Neural cell (in vitro differentiated cells): ENCODE data around the gene NUP62.
A peak's percentile ranks its signal among the peaks of the same experiment; 100 is the strongest.

Experiments
- CTCF ChIP-seq: fragments of 450-650 bp; IDR thresholded peaks from 2 replicates; pipeline ENCODE4 v1.5.1; 2014; ENCODE audit warnings: antibody characterized with exemption, mild to moderate bottlenecking, moderate library complexity; ENCODE audit not compliant: poor library complexity, severe bottlenecking
- MXI1 ChIP-seq: fragments of 450-650 bp; conservative IDR thresholded peaks from 2 replicates; pipeline ENCODE4 v1.6.1; 2014; ENCODE audit warnings: antibody characterized with exemption, mild to moderate bottlenecking; ENCODE audit not compliant: poor library complexity, severe bottlenecking
- RAD21 ChIP-seq: fragments of 450-650 bp; conservative IDR thresholded peaks from 2 replicates; pipeline ENCODE4 v1.6.1; 2014; ENCODE audit warnings: antibody characterized with exemption, mild to moderate bottlenecking, moderate library complexity
- SMC3 ChIP-seq: fragments of 450-650 bp; conservative IDR thresholded peaks from 2 replicates; pipeline ENCODE4 v1.6.1; 2014; ENCODE audit warnings: antibody characterized with exemption, mild to moderate bottlenecking, moderate library complexity; ENCODE audit not compliant: poor library complexity

GRCh38 chr19:49889687-49890348 lies 39.5 kb downstream of the NUP62 start:
- TF ChIP-seq CTCF (peak; percentile 67), MXI1 (peak; percentile 18), SMC3 (peak; percentile 36), RAD21 (no peak)
